GM21526 (cell line): ENCODE measurements around the gene PATE1.
"Not testable (repeated sequence)": the region's sequence is repeated elsewhere in the genome, so short reads cannot be mapped to it uniquely, and the experiment has no call there.

ENCODE experiments used
- ATAC-seq: cut with Tn5 transposase; IDR thresholded peaks from one replicate; pipeline ENCODE4 v1.9.1; 2021; ENCODE audit warnings: moderate library complexity; ENCODE audit not compliant: unreplicated experiment, low FRiP score

The PATE1 gene

GRCh38 chr11:125745979-125746378 lies at the start of gene PATE1:
TSS of gene PATE1 (plus strand) at chr11:125746279. CDS start at chr11:125746305, 26 bp downstream.
- ATAC-seq, result no peak

- no peak for ATAC-seq
Measured at GRCh38 chr11:125701018-125701610, 45.0 kb upstream of the PATE1 start.

GRCh38 chr11:125701858-125702621 lies 44.0 kb upstream of the PATE1 start:
- no peak for ATAC-seq

- not testable (repeated sequence) for ATAC-seq
Measured at GRCh38 chr11:125704686-125705085, 41.4 kb upstream of the PATE1 start.

- ATAC-seq, result no peak
Measured at GRCh38 chr11:125720781-125721180, 25.3 kb upstream of the PATE1 start.

GRCh38 chr11:125724125-125724524 lies 22.0 kb upstream of the PATE1 start:
- ATAC-seq, result no peak

- no peak for ATAC-seq
Measured at GRCh38 chr11:125728969-125729368, 17.1 kb upstream of the PATE1 start.

GRCh38 chr11:125740617-125741016 lies 5.5 kb upstream of the PATE1 start:
- ATAC-seq, result no peak

GRCh38 chr11:125743681-125744080 lies 2.4 kb upstream of the PATE1 start:
- ATAC-seq, result no peak

GRCh38 chr11:125750629-125751028 lies 4.5 kb downstream of the PATE1 start:
- ATAC-seq, result no peak

- no peak for ATAC-seq
Measured at GRCh38 chr11:125756050-125756449, 10.0 kb downstream of the PATE1 start.

GRCh38 chr11:125762445-125762844 lies 16.4 kb downstream of the PATE1 start:
- ATAC-seq, result no peak

- no peak for ATAC-seq
Measured at GRCh38 chr11:125763483-125763882, 17.4 kb downstream of the PATE1 start.

- no peak for ATAC-seq
Measured at GRCh38 chr11:125766251-125766650, 20.2 kb downstream of the PATE1 start.

- no peak for ATAC-seq
Measured at GRCh38 chr11:125768336-125769046, 22.4 kb downstream of the PATE1 start.

- no peak for ATAC-seq
Measured at GRCh38 chr11:125770583-125770982, 24.5 kb downstream of the PATE1 start.

GRCh38 chr11:125772834-125773505 lies 26.9 kb downstream of the PATE1 start:
- no peak for ATAC-seq

- ATAC-seq, result no peak
Measured at GRCh38 chr11:125773516-125773915, 27.4 kb downstream of the PATE1 start.

- ATAC-seq, result no peak
Measured at GRCh38 chr11:125777309-125777708, 31.2 kb downstream of the PATE1 start.

- no peak for ATAC-seq
Measured at GRCh38 chr11:125778728-125779127, 32.6 kb downstream of the PATE1 start, which contains the start of gene PATE2. TSS of gene PATE2 (minus strand) at chr11:125778828. CDS start at chr11:125778773, 55 bp downstream.

GRCh38 chr11:125784678-125785077 lies 38.6 kb downstream of the PATE1 start:
- ATAC-seq, result no peak
